Raji (cell line): Measurements from ENCODE around the gene PCAT7.

Experiments
- POLR2A ChIP-seq: IDR thresholded peaks from 2 replicates; pipeline ENCODE4 v1.6.1; 2011; ENCODE audit warnings: low read depth, low read length, control low read depth; ENCODE audit not compliant: insufficient read depth

PCAT7 gene

DNA sequence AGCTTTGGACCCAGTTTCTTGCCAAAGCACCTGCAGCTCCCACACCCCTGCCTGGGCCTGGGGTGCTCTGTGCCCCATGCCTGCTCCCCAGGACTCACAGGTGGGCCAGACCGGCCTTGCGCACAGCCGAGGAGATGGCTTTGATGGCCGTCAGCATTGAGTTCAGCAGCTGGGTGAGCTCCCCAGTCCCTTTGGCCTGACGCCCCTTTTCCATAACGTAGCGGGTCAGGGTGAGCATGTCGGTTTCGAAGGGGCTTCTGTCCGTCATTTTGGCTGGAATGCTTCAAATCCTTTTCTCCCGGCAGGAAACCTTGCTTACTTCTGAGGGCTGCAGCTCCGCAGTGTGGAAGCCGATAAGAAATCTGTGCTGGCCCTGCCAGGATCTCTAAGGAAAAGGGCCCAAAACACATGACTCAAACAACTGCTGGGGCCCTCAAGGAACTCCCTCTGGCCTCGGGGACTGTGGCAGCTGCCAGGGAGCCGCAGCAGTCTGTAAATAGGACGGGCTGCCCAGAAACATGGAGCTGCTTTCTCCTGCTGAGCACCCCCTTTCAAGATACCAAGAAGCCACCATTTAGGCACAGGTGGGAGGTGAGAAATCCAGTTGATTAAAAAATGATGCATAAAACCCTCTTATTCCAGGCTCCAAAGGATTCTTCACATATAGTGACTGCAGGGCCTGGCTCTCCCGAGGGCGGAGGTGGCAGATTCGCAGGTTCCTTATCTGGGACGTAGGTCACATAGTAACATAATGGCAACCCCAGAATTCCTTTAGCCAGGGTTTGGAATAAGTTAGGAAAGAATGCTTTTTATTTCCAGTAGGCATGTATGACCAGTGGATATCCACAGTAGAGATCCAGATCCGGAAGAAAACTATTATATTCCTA is 38.8 kb downstream of the PCAT7 start, which contains the start of gene FBP2:
TSS of gene FBP2 (minus strand) at position 366 of the 887 bp plus-strand sequence. CDS start at position 268, 98 bp downstream.
- no peak for TF ChIP-seq POLR2A

DNA sequence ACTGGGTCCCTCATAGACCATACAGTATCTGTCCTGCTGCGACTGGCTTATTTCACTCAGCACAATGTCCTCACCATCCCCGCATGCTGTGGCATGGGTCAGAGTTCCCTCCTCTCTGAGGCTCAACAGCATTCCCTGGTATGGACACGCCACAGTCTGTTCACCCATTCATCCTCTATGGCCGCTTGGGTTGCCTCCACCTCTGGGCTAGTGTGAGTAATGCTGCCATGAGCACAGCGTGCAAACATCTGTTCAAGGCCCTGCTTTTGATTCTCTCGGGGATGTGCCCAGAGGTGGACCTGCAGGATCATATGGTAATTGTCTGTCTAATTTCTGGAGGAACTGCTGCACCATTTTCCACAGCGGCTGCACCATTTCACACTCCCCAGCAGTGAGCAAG is 44.2 kb downstream of the PCAT7 start:
- no peak for TF ChIP-seq POLR2A

DNA sequence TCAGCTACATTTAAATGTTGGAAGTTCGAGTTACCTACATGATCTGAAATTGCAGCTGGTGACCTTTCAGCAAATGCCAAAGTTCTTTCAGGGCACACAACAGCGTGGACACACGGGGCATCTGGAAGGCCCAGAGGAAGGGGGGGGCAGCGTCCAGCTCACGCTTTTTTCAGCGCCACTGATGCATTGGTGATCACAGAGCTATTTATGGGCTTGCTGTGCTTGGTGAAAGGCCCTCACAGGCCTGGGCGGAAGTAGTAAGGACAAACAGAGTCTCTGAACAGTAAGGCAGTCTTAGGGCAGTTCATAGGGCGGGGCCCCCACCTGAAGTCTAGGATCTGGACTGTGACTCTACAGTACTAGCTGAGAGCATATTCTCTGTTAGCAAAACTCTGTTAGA is 45.4 kb downstream of the PCAT7 start:
- TF ChIP-seq POLR2A, result no peak

DNA sequence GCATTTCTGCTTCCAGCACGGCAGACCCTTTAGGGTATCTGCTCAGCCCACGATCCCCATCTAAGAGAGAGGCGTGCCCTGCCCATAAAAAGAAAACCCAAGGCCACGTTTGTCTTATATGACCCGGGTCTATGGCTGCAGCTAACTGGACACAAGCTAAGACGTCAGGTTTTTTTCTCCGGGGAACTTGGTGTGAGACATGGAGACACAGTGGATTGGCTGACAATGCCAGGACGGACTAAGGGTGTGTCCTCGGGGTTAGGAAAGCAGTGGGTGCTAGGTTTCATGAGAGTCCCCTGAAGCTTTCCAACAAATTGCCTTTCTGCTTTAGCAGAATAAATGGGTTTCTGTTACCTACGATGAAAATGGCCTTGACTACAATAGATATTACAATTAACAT is 45.8 kb downstream of the PCAT7 start:
- no peak for TF ChIP-seq POLR2A

DNA sequence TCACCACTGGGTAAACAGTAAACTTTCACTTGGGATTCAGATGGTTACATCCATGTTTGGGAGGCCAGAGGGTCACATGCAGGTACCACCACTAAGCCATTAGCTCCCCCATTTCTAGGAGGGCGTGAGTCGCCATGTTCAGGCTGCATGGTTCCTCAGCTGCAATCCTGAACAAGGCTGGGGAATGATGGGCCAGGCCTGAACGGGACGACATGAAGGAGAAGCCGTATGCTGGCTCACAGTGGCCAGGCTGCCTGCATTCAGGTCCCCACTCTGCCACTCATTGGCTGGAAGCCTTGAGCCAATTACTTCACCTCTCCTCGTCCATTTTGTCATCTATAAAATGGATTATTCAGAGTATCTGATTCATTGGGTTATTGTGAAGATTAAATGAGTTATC is 47.8 kb downstream of the PCAT7 start:
- no peak for TF ChIP-seq POLR2A

DNA sequence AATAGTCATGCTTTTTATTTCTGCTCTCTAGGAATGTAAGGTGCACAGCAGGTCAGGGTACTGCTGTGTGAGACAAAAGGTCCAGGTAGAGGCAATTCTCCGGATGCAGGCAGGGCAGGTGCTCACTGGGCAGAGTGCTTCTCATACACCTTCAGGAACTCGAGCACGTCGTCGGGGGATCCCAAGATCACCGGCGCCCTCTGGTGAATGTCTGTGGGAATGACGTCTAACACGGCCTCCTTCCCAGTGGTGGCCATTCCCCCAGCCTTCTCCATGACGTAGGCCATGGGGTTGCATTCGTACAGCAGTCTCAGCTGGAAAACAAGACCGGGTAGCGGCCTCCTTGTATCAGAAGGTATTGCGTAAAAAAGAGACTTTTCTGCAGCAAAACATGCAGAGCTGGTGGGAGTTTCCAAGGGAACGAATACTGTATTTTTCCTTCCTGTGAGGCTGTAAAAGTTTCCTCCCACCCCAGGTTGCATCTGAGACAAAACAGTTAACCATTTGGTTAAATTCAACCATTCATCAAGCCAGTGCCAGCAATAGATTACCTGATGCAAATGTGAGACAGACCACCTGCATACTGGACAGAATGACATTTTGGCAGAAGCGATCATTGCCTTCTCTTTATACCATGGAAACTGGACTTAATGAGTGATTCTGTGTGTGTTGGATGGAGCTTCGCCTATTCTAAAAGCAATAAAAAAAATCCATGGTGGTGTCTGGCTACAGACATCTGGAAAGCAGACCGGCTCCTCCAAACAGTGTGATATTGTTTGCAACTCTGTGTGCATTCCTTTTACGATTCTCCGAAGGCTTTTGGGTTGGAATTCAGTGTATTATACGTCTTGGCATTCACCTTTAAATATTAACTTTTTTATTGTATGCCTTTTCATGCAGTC is 48.6 kb downstream of the PCAT7 start:
- no peak for TF ChIP-seq POLR2A

DNA sequence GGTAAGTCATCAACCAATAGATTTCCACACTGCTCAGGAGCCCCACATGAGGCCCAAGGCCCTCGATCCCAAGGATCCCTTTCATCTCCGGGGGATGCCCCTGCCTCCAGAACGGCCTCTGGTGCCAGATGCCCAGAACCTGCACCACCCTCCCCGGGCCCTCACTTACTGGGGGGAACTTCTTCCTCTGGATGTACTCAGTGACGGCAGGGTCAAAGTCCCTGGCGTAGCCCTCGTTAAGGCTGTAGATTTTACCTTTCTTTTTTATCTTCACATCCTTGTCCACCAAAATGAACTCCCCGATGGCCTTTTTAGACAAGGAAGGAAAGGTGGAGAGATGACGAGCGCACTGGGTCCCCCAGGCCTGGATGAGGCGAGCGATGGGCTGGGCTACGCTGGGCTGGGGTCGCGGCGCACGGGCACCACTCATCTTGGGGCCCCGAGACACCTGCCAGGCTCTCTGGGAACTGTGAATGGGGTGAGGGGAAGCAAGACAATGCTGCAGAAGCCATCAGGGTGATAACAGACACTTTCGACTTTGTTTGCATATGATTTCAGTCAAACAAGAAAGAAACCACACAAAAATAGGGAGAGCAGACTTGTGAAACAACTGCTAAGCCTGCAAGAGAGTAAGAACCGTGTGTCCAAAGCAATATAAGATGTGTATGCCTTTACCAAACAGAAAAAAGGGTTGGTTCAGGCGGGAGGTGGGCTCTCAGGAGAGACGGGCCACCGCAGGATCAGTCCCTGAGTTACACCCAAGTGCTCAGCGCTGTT is 52.0 kb downstream of the PCAT7 start:
- no peak for TF ChIP-seq POLR2A

DNA sequence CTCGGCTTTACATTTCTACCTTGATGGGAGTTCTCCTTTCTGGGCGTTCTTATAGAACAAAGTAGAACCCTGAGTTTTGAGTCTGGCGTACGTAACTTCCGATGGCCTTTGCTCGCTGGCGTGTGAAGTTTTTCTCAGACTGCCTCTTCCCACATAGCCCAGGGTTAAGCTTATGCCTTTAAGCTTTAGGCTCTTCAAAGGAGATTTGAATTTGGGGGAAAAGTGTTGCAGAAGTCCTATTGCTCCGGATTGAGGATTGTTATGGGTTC is 52.5 kb downstream of the PCAT7 start:
- no peak for TF ChIP-seq POLR2A

DNA sequence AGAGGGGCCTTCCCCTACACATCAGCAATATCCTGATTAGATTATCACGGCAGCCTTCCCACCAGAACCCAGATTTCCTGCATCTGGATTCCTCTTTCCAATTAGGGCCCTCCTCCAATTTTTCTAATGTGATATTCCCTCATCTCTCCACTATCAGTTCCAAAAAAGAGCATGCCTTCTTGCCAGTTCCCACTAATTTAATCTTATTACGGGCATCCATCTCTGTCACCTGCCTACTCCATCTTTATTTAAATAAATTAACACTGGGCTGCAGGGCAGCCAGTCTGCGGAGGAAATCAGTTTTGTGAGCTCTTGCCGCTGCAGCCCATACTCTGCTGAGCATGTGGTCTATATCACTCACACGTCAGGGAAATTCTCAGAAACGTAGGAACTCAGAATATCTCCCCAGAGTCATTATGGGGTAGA is 55.3 kb downstream of the PCAT7 start:
- TF ChIP-seq POLR2A, result no peak

DNA sequence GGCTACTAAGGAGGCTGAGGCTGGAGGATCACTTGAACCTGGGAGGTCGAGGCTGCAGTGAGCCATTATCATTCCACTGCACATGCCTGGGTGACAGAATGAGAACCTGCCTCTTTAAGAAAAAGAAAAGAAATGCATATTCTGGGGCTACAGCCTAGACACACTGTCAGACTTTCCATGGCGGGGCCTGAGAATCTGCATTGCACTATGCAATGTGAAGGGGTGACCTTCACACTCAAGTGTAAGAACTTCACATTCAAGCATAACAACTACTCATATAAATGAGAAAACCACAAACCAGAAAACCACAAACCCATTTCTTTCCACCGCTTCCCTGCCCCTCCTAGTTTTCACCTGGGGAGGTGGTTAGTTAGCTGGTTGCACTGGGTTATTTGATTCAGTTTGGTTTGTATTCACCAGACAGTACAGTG is 56.8 kb downstream of the PCAT7 start:
- TF ChIP-seq POLR2A, result no peak

DNA sequence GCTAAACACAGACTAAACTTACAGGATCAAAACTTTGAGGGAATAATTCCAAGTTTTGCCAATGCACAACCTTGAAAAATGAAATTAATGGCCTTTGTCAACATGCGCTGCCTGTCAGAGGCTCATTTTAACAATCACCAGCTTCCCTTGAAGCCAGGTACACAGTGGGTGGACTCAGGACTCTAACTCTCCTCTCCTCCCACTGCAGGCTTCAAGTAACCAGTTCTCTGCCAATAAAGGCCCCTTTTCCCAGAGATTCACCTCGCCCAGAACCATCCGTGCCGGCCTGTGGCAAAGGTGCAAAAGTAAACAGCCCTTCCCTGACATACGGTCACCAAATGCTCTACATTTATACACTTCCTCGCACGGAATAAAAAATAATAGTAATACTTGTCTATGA is 57.2 kb downstream of the PCAT7 start:
- TF ChIP-seq POLR2A, result no peak

DNA sequence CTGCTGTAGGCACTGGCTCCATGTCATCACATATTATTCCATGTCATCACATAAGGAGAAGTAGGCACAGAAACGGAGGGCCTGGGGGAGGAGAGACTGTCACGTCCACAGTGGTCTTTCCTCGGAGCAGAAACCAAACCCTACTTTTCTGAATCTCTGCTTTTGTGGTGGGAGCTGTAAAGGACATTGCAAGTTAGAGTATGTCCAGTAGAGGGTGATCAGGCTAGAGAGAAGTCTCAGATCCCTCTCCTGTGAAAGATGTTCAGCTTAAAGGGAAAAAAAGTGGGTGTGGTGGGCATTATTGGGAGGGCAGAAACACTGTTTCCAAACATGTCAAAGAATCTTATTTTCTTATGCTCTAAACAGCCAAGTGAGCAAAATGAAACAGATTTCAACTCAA is 58.1 kb downstream of the PCAT7 start:
- TF ChIP-seq POLR2A, result no peak

DNA sequence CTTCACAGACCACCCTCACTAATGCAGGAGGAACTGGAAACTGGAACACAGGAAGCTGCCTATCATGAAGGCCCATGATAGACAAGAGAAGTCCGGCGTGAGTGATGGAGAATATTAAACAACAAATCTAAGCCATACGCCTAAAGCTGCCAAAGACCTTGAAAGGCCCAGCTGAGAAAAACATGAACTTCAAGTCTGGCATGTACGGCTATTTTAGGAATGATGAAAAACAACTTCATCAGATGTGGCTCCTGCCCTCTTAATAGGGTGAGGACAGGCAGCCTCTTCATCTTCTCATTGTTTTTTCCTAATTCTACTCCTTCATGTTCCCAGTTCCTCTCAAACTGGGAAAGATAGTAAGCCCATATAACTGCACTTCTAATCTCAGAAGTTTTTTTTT is 64.1 kb downstream of the PCAT7 start:
- no peak for TF ChIP-seq POLR2A
